GM23338 (cell line): Measurements from ENCODE around the gene CTNND2. TPM values are rescaled to one million over a fixed set of nuclear protein-coding genes. Genes with fewer than 3 reads are reported as not detected.

Experiments
- ATAC-seq: fragments of 200-7000 bp; cut with Tn5 transposase; 3 replicates; pipeline ENCODE4 v1.9.1; 2020
- DNase-seq: peaks from one replicate; pipeline ENCODE4 v3.0.0-alpha.2; 2015; ENCODE audit warnings: low spot score
- H2AFZ ChIP-seq: fragments of 200-600 bp; sonication (generic); 2 replicates; pipeline ENCODE4 v1.8.0; 2016; ENCODE audit warnings: antibody characterized with exemption, mild to moderate bottlenecking, moderate library complexity
- H3F3A ChIP-seq: fragments of 200-600 bp; sonication (generic); replicated peaks from 2 replicates; pipeline ENCODE4 v1.8.0; 2017; ENCODE audit warnings: antibody characterized with exemption, mixed run types, low read depth
- H3K27ac ChIP-seq: fragments of 200-600 bp; sonication (generic); 2 replicates; pipeline ENCODE4 v1.6.1; 2016; ENCODE audit warnings: low read depth
- H3K27me3 ChIP-seq: fragments of 200-600 bp; sonication (generic); 2 replicates; pipeline ENCODE4 v1.8.0; 2016; ENCODE audit warnings: mild to moderate bottlenecking, mixed run types, moderate library complexity; ENCODE audit not compliant: insufficient read depth
- H3K36me3 ChIP-seq: fragments of 200-600 bp; sonication (generic); 2 replicates; pipeline ENCODE4 v1.8.0; 2016; ENCODE audit warnings: mild to moderate bottlenecking; ENCODE audit not compliant: insufficient read depth
- H3K4me1 ChIP-seq: fragments of 200-600 bp; sonication (generic); 2 replicates; pipeline ENCODE4 v1.8.0; 2016; ENCODE audit warnings: mild to moderate bottlenecking, moderate library complexity; ENCODE audit not compliant: insufficient read depth
- H3K4me2 ChIP-seq: fragments of 200-600 bp; sonication (generic); 2 replicates; pipeline ENCODE4 v1.7.1; 2017; ENCODE audit warnings: mixed run types
- H3K4me3 ChIP-seq: fragments of 200-600 bp; sonication (generic); 2 replicates; pipeline ENCODE4 v1.6.1; 2016; ENCODE audit warnings: mixed run types
- H3K79me2 ChIP-seq: fragments of 200-600 bp; sonication (generic); replicated peaks from 2 replicates; pipeline ENCODE4 v1.8.0; 2017; ENCODE audit warnings: mild to moderate bottlenecking; ENCODE audit not compliant: insufficient read depth
- H3K9me2 ChIP-seq: fragments of 200-600 bp; sonication (generic); 2 replicates; pipeline ENCODE4 v1.8.0; 2017; ENCODE audit not compliant: insufficient read depth
- H4K20me1 ChIP-seq: fragments of 200-600 bp; sonication (generic); replicated peaks from 2 replicates; pipeline ENCODE4 v1.8.0; 2017; ENCODE audit warnings: mild to moderate bottlenecking; ENCODE audit not compliant: insufficient read depth
- H3K27ac Mint-ChIP-seq: 2 replicates; pipeline ENCODE4 v1.8.0; 2020; ENCODE audit warnings: inconsistent platforms, mild to moderate bottlenecking, moderate library complexity, mixed read lengths
- H3K27me3 Mint-ChIP-seq: 3 replicates; pipeline ENCODE4 v1.8.0; 2022; ENCODE audit warnings: low read depth, mild to moderate bottlenecking, moderate library complexity, mixed read lengths, inconsistent platforms; ENCODE audit not compliant: insufficient read depth, poor library complexity
- H3K36me3 Mint-ChIP-seq: 3 replicates; pipeline ENCODE4 v1.8.0; 2021; ENCODE audit warnings: low read depth, mild to moderate bottlenecking, inconsistent platforms, moderate library complexity, mixed read lengths
- H3K4me1 Mint-ChIP-seq: 3 replicates; pipeline ENCODE4 v1.8.0; 2020; ENCODE audit warnings: mild to moderate bottlenecking, inconsistent platforms, mixed read lengths
- H3K4me3 Mint-ChIP-seq: 3 replicates; pipeline ENCODE4 v1.8.0; 2021; ENCODE audit warnings: moderate library complexity, mild to moderate bottlenecking, inconsistent platforms, mixed read lengths
- H3K9me3 Mint-ChIP-seq: 3 replicates; pipeline ENCODE4 v1.8.0; 2020; ENCODE audit warnings: moderate library complexity, mild to moderate bottlenecking, inconsistent platforms, mixed read lengths
- CTCF ChIP-seq, 2 experiments: fragments of 200-600 bp in 1 of 2; sonication (generic) in 1 of 2; conservative IDR thresholded peaks; 2 replicates each; pipeline versions ENCODE4 v1.5.1 to v1.6.1; 2016 to 2017; ENCODE audit warnings: antibody characterized with exemption in 2 of 2, low read depth in 2 of 2, mild to moderate bottlenecking in 2 of 2, moderate library complexity in 1 of 2
- ETS1 ChIP-seq: IDR thresholded peaks from 2 replicates; pipeline ENCODE4 v1.6.1; 2016; ENCODE audit warnings: antibody characterized with exemption
- EZH2 ChIP-seq: fragments of 200-600 bp; sonication (generic); IDR thresholded peaks from one replicate; pipeline ENCODE4 v1.8.0; 2017; ENCODE audit warnings: antibody characterized with exemption, mild to moderate bottlenecking, low read depth; ENCODE audit not compliant: unreplicated experiment
- EZH2phosphoT487 ChIP-seq: fragments of 200-600 bp; sonication (generic); IDR thresholded peaks from one replicate; pipeline ENCODE4 v1.8.1; 2018; ENCODE audit warnings: antibody characterized with exemption; ENCODE audit not compliant: unreplicated experiment
- NANOG ChIP-seq: IDR thresholded peaks from 2 replicates; pipeline ENCODE4 v1.6.1; 2016; ENCODE audit warnings: antibody characterized with exemption, borderline replicate concordance
- polyA plus RNA-seq: library from polyadenylated mRNA; unstranded; fragments of >200 nt; fragmentation: Nextera tagmentation; extraction: Ambion mirVana; gene quantifications from 2 replicates; pipeline ENCODE4 v1.2.1, GENCODE V29; 2016
- total RNA-seq: library from RNA; depleted of rRNA; stranded (reverse); fragments of >200 nt; shearing (Covaris generic); gene quantifications from 2 replicates; pipeline ENCODE4 v1.2.3, GENCODE V29; 2014
- TF ChIP-seq, protein P1 (sequence below): IDR thresholded peaks from one replicate; pipeline ENCODE4 v1.6.1; 2018; ENCODE audit warnings: antibody characterized with exemption; ENCODE audit not compliant: unreplicated experiment

Gene CTNND2
- total and polyA plus RNA-seq, 2 experiments from 2014 or later, result 5.1 to 7.0 TPM

DNA sequence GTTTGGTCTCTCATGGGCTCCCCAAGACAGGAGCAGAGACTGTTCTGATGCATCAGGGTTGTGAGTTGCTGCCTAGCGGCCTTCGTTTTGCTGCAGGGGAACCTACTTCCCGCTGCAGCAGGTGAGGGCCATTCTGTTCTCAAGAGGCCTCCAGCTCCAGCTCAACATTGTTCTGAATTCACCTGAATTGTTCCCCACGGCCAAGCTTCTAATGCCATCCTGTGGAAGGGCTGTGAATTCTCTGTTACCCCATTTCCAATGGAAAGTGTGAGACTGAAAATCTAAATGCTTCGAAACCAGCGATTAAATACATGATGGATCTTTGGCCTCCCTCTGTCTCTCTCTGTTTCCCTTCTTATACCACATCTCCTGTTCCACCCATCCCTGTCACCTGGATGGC lies 794.1 kb downstream of the CTNND2 start:
- Mint-ChIP-seq H3K4me3 (no peak overlapping the region), H3K27me3 (peaks cover 2% of the 10 kb centered on the region), H3K27ac (no peak overlapping the region), H3K4me1 (peaks cover 3% of the 10 kb centered on the region; the same call in 1 of the 3 replicates), H3K9me3 (peaks cover 3% of the 10 kb centered on the region; the same call in 1 of the 3 replicates), H3K36me3 (peaks cover 3% of the 10 kb centered on the region; the same call in 1 of the 3 replicates)
- Histone ChIP-seq H3K4me1 (no peaks in the 10 kb centered on the region), H3K36me3 (no peaks in the 10 kb centered on the region), H3K4me3 (no peak overlapping the region), H3K9me2 (no peaks in the 10 kb centered on the region), H2AFZ (no peak overlapping the region), H4K20me1 (no peaks in the 10 kb centered on the region), H3K4me2 (no peak overlapping the region), H3F3A (no peaks in the 10 kb centered on the region), H3K79me2 (no peaks in the 10 kb centered on the region), H3K27me3 (no peaks in the 10 kb centered on the region), H3K27ac (no peak overlapping the region)
- peak; percentile 23 to 50; a peak in 3 of 4 replicates for TF ChIP-seq CTCF (conservative IDR thresholded peaks at IDR 0.05; ENCODE audit: low read depth in 2 of 2)
- TF ChIP-seq, protein P1, sequence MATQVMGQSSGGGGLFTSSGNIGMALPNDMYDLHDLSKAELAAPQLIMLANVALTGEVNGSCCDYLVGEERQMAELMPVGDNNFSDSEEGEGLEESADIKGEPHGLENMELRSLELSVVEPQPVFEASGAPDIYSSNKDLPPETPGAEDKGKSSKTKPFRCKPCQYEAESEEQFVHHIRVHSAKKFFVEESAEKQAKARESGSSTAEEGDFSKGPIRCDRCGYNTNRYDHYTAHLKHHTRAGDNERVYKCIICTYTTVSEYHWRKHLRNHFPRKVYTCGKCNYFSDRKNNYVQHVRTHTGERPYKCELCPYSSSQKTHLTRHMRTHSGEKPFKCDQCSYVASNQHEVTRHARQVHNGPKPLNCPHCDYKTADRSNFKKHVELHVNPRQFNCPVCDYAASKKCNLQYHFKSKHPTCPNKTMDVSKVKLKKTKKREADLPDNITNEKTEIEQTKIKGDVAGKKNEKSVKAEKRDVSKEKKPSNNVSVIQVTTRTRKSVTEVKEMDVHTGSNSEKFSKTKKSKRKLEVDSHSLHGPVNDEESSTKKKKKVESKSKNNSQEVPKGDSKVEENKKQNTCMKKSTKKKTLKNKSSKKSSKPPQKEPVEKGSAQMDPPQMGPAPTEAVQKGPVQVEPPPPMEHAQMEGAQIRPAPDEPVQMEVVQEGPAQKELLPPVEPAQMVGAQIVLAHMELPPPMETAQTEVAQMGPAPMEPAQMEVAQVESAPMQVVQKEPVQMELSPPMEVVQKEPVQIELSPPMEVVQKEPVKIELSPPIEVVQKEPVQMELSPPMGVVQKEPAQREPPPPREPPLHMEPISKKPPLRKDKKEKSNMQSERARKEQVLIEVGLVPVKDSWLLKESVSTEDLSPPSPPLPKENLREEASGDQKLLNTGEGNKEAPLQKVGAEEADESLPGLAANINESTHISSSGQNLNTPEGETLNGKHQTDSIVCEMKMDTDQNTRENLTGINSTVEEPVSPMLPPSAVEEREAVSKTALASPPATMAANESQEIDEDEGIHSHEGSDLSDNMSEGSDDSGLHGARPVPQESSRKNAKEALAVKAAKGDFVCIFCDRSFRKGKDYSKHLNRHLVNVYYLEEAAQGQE, result no peak
- peak; percentile 46; the same call in 2 of the 3 replicates for ATAC-seq
- peak; percentile 21 for DNase-seq

GRCh38 chr5:11105696-11106095 lies 798.5 kb downstream of the CTNND2 start:
- Mint-ChIP-seq H3K36me3 (no peaks in the 10 kb centered on the region), H3K4me1 (no peaks in the 10 kb centered on the region; the same call in 2 of the 3 replicates), H3K9me3 (no peaks in the 10 kb centered on the region; the same call in 2 of the 3 replicates), H3K4me3 (no peak overlapping the region), H3K27ac (no peak overlapping the region), H3K27me3 (peaks cover 2% of the 10 kb centered on the region)
- H3K4me3 ChIP-seq, result no peak overlapping the region
- ATAC-seq (no peak), DNase-seq (no peak)
- H2AFZ ChIP-seq, result no peak overlapping the region
- no peak overlapping the region for H3K27ac ChIP-seq
- no peaks in the 10 kb centered on the region for H4K20me1 ChIP-seq
- H3K9me2 ChIP-seq, result no peaks in the 10 kb centered on the region
- H3K36me3 ChIP-seq, result no peaks in the 10 kb centered on the region
- H3K4me1 ChIP-seq, result no peaks in the 10 kb centered on the region
- no peaks in the 10 kb centered on the region for H3F3A ChIP-seq
- no peaks in the 10 kb centered on the region for H3K27me3 ChIP-seq
- no peaks in the 10 kb centered on the region for H3K79me2 ChIP-seq
- no peak overlapping the region for H3K4me2 ChIP-seq
- TF ChIP-seq NANOG (no peak), ETS1 (no peak), EZH2 (no peak), EZH2phosphoT487 (no peak)
- TF ChIP-seq, protein P1, result no peak
